ENCODE data around the gene SNX33.

The SNX33 gene

DNA sequence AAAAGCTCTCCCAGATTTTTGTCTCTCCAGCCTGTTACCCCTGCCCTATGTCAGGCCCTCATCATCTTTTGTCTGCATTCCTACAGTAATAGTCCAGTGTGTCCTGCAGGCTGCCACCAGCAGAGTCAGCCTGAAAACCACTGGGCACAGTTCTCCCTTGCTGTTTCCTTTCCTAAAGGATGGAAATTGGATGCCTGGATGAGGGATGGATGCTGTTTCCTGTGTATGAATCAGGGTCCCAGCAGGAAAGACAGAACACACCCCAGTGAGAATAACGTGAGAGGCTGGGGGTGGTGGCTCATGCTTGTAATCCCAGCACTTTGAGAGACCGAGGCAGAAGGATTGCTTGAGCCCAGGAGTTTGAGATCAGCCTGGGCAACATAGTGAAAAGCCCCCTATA, 3.3 kb upstream of the SNX33 start:
- DNase-seq = no peak

DNA sequence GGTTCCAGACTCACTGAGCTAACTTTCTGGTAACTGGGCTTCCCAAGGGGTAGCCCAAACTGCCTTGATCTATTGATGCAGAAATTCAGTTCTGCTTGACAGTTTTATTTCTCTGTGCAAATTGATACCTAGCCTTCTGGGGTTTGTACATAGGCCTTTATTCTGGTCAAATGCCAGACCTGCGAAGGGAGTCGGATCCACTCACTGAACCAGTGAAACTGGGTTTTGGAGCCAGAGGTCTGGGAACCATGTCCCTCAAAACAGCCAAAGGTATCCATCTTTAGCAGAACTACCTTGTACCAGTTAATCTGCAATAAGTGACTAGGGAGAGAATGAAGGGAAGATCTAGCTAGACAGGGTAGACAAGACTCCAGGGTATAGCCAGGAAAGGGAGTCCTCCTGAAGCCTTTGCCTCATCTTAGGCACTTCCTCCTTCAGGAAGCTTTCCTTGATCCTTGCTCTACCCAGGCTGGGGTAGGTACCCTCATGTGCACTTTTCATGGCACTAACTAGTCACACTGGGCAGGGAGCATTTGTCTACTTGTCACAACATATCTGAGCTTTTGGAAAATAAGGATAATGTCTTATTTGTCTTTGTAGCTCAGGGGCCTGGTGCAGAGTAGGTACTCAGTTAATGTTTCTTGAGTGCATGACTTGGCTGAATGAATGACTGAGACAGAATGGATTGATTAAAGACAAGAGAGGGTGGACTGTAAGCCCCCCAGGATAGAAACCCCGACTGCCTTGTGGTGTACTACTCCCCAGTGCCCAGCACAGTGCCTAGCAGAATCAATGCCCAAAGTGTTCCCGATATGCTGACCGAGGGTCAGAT, 1.4 kb upstream of the SNX33 start:
- no peak for DNase-seq

DNA sequence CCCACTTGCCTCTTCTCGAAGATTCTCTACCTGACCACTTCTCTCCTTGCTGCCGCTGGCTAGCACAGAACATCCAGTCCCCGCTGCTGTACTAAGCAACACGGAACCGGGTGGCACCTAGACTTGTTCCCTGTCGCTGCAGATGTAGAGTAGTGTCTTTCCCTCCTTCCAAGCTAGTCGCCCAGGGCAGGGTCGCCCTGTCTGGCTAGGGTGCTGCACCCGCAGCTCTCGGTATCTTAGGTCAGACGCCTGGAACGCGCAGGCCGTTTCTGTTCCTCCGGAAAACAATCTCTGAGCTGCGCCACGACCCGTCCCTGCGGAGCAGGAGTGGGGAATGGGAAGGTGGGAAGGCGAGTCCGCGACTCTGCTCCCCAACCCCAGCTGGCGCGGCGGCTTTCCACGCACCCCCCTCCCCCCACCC, 758 bp upstream of the SNX33 start:
- no peak for DNase-seq

DNA sequence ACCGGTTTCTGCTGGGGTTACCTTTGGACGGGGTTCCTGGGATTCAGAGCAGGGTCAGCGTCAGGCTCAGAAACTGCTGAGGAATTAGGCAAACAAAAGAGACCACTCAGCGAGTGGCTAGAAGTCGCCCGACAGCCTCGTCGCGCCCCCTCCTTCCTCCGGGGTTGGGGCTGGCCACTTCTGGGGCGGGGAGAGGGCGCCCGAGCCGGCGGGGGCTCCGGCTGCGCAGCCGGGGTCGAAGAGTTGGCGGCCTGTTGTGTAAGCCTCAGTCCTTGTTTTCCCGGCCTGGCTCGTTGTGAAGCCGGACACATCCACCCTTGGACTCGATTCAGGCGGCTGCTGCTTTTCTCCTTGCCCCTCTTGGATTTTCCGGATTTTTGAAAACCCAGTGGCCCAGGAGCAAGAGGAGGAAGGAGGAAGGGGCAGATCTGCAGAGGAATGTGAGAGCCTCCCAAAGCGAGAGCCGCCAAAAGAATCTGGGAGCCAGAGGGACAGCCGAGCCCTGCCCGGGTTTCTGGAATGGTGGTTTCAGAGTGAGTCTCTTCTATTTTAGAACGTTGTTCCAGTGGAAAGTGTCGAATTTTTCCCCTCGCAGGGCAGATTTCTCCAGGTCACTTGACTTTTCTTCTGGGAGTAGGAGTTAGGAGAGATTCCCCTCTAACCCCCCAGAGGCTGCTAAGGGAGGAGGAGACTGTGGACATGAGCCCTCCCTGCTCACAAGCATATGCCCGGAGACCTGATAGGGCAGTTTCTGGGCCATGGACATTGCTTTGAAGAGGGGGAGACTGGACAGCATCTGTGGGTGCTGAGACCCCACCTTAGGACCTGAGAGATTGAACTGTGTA, 666 bp downstream of the SNX33 start:
- DNase-seq = peak; percentile 75

DNA sequence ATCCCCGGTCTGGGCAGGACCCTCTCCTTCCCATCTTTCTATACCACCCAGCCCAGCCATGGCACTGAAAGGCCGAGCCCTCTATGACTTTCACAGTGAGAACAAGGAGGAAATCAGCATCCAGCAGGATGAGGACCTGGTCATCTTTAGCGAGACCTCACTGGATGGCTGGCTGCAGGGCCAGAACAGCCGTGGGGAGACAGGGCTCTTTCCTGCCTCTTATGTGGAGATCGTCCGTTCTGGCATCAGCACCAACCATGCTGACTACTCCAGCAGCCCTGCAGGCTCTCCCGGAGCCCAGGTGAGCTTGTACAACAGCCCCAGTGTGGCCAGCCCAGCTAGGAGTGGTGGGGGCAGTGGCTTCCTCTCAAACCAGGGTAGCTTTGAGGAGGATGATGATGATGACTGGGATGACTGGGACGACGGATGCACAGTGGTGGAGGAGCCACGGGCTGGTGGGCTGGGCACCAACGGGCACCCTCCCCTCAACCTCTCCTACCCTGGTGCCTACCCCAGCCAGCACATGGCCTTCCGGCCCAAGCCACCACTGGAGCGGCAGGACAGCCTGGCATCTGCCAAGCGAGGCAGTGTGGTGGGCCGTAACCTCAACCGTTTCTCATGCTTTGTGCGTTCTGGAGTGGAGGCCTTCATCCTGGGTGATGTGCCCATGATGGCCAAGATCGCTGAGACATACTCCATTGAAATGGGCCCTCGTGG, 1.5 kb downstream of the SNX33 start:
- no peak for DNase-seq

DNA sequence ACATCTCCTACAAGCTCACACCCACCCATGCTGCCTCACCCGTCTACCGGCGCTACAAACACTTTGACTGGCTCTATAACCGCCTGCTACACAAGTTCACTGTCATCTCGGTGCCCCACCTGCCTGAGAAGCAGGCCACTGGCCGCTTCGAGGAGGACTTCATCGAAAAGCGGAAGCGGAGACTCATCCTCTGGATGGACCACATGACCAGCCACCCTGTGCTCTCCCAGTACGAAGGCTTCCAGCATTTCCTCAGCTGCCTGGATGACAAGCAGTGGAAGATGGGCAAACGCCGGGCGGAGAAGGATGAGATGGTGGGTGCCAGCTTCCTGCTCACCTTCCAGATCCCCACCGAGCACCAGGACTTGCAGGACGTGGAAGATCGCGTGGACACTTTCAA, 2.1 kb downstream of the SNX33 start:
- DNase-seq = no peak

DNA sequence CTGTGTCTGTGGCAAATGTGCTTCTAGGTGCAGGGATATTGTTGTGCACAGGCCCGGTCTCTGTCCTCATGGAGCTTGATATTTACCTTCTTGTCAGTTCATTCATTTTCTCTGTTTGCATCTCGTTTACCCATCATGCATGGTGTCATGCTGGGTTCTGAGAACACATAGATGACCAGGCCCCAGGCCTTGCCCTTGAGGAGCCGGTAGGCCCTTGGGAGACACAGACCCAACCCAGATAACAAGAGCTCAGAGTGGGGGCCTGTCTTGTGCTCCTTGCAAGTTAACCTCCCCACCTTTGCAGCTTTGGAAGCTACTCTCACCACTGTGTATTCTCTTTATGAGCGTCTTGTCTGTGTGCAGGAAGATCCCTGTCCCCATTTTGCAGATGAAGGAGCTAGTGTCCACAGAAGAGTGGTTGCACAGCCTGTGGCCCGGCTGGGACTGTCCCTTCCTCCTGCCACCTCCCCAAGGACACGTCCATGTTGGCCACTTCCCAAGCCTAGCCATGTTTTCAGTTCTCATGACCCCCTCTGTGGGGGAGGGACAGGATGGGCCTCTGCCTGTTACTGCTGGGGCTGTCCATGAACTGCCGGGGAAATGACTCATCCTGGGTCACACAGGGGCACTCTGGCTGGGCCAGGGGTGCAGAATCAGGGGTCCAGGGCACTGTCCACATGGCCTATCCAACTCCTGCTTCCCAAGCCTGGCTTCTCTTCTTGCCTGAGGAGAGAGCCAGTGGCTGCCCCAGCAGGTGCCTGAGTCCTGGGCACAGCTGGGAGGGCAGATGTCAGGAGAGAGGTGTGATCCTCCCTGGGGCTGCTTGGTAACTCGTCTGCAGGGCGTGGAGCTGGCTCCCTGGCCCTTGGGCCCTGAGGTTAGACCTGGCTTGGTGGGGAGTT, 3.4 kb downstream of the SNX33 start:
- no peak for DNase-seq

DNA sequence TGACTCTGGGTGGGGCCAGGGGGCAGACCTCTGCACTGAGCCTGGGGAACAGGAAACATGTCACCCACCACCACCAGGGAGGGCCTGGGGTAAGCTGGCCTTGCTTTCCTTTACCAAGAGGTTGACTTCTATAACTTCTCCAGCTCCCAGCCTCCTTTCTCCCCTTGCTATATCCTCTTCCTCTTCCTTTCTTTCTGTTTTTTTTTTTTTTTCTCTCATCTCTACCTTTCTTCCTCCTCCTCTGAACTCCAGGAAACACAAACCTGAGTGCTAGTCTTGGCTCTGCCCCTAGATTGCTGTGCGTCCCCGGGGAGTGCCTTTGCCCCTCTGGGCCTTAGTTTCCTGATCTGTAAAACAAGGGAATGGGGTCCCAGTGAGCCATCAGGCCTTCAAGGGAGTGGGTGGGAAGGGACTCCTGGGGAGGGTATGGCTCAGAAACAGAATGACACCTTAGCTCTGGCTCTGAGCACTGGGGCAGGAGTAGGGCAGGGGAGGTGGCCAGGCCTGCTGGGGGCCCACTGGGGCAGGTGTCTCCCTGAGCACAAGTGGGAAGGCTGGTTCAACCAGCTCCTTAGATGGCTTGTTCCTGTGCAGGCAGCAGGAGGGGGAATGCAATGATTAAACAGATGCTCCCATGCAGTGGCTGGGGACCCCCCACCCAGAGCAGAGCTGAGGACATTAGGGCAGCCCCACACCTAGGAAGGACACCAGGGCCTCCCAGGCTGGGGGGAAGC, 4.3 kb downstream of the SNX33 start:
- DNase-seq = no peak

DNA sequence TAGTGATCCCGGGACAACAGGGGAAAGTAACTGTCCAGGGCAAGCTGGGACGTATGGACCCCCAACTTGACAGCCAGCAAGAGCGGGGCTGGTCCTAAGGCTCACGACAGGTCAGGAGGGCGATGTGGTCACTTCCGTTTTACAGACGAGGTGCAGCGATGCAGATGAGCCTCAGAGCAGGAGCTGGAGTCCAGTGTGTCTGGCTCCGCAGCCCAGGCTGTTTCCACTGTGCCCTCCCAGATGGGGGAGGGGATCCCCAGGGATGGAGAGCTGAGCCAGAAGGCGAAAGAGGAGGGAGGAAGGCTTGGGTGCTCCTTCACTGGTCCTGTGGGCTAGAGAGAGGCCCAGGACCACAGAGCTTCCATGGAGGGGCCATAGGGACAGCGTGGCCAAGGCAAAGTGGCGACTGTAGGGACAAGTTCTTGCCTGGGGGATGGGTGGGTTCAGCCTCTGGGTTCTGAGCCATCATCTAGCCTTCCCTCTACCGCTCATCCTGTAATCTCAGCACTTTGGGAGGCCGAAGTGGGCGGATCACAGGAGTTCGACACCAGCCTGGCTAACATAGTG, 5.7 kb downstream of the SNX33 start:
- no peak for DNase-seq

DNA sequence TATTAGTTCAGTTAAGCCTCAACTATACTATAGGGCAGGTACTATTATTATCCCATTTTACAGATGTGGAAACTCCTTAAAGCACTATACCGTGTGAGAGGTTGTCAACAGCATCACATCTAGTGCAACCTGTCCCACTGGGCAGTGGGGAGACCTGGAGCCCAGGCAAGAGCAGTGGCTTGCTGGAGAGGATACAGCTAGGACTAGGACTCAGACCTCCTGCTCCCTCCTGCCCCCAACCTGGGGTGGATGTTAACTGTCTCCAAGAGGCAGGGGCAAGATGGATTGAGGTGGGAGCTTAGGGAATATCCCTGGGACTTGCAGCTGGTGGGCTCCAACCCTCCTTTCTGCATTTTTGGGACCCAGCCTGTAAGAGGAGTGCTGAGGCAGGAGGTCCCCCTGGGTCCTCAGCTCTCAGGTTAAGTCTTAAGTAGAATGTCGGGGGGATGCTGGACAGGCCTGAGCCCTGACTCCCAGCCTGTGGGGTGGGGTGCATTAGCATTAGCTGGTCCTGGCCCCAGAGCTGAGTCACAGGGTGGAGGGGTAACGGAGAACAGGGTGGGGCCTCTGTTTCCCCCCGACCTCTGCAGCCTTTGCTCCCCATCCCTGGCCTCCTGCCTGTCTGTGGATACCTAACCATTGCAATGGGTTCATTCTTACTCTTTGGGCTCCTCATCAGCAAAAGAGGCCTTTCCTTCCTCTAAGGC, 6.6 kb downstream of the SNX33 start:
- DNase-seq = no peak

DNA sequence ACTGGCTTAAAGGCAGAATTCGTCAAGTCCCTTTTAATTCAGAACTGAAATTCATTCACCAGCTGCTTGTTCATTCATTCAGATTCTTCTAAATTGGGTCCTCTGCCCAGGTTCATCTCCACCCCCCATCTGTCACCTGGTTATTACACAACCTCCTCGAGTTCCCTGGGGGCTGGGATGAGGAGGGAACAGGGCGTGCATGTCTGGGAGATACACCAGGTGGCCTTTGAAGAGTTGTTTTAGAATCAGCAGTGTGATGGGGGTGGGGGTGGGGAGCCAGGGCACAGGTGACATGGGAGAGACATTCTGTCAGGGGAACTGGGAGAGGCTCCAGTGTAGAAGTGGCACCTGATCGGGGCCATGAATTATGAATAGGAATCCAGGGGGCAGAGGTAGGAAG, 8.2 kb downstream of the SNX33 start:
- DNase-seq = no peak

DNA sequence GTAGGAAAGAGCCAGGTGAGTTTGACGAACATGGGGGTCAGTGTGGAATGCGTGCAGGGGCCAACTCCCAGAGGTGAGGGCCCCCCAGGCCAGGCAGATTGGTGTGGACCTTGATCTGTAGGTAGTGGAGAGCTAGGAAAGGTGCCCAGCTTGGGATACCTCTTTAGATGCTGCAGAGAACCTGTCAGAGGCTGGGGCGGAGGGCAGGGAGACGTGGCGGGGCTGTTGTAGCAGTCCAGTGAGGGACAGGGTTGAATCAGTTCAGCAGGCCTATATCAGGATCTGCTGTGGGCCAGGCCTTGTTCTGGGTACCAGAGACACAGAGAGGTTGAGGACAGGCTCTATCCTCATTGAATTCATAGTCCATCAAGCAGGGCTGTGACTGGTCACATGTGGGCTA, 8.6 kb downstream of the SNX33 start:
- DNase-seq = no peak

DNA sequence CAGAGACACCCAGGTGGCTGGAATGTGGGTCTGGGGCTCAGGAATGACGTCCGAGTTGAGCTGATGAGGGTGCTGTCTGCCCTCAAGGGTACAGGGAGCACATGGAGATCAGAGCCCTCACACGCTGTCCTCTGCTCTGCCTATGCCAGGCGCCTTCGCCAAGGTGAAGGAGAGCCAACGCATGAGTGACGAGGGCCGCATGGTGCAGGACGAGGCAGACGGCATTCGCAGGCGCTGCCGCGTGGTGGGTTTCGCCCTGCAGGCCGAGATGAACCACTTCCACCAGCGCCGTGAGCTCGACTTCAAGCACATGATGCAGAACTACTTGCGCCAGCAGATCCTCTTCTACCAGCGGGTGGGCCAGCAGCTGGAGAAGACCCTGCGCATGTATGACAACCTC, 9.1 kb downstream of the SNX33 start:
- no peak for DNase-seq

DNA sequence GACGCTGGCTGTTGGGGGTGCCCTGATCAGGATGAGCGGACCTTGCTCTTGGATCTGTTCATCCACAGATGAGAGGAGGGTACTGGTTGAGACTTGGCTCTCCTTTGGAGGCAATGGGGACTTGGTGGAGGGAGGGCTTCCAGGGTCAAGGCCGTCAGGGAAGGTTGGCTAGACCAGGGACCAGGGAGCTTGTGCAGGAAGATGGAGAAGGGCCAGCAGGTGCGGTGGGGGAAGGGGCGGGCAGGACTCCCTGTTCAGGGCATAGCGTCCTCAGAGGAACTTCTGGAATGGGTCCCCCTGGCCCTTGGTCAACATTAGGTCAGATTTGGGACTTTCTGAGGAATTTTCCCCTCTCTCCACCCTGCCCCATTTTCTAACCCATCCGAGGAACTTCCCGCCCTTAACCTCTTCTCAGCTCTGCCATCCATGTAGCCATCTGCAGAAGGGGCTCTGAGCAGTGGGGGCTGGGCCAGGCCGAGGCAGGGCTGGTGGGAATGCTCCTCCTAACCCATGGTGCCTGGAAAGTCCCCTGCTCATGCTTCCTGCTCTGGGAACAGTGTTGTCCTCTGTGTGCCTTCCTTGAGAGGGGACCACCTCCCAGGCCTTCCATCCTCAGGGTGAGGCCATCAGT, 11.5 kb downstream of the SNX33 start:
- DNase-seq = no peak

DNA sequence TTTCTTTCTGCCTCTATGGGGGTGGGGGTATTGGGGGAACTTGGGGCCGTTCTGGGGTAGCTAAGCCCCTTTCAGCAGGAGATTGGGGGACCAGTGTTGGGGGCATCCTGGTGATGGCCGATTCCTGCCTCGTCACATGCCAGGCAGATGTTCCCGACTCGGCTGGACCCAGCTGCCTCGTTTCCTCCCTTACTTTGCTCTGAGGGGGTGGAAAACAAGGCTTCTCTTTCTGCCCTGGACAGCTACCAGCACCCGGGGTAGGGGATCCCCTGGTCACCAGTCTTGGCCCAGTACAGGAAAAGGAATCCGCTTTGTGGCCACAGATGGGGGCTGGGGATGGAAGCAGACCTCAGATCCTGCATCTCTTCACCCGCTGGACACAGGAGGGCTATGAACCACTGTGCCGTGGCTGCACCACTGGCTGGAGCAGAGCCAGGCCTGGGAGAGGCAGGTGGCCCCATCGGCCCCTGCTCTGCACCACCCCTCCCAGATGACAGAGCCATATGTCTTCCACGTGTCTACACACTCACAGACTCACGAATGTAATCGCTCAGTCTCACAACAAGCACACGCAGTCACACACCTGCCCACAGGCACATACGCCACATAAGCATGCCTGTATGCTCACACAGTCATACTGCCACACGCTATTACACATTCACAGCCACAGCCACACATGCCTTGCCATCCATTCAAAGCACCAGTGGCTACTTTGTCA, 12.4 kb downstream of the SNX33 start:
- DNase-seq = no peak

DNA sequence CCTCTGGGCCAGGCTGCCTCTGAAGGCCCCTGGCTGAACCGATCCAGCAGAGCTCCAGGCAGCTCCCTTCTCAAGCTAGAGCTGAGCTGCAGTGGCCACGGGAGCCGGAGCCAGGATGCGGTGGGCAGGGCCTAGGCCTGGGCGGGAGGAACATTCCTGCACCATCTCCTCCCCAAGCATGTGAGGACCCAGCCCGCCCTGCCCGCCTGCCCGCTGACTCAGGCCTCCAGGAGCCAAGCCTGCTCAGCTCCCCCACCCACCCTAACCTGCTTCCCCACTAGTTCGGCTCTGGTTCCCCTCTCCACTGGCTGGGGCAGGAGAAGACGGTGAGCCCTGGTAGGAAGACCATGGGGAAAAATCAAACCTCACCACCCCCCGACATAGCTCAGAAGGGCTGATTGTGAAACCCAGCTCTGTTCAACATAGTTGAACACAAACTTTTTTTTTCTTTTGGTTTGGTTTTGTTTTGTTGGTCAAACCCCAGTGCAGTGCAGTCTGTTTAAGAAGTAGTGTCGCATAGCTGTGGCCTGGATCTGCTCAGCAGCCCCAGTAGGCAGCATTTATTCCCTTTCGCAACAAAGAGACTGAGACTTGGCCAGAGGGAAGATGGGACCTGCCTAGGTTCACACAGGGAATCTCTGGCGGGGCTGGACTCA, 13.5 kb downstream of the SNX33 start:
- DNase-seq = peak; percentile 96

DNA sequence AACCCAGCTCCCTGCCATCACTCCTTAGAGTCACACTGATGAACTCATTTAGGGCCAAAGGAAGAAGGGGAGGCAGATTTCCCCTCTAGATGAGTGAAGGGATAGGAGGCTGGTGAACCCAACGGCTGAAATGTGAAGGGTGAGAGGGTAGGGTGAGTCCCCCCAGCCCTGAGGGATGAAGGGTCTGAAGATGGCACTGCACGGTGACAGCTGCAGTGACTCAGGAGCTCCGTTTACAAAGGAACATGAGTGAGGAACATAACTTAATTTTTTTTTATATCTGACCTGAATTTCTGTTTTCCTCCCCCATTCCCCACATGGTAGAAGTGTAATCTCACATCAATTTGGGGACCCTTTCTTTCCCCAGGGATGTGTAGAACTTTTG, 14.0 kb downstream of the SNX33 start:
- no peak for DNase-seq

DNA sequence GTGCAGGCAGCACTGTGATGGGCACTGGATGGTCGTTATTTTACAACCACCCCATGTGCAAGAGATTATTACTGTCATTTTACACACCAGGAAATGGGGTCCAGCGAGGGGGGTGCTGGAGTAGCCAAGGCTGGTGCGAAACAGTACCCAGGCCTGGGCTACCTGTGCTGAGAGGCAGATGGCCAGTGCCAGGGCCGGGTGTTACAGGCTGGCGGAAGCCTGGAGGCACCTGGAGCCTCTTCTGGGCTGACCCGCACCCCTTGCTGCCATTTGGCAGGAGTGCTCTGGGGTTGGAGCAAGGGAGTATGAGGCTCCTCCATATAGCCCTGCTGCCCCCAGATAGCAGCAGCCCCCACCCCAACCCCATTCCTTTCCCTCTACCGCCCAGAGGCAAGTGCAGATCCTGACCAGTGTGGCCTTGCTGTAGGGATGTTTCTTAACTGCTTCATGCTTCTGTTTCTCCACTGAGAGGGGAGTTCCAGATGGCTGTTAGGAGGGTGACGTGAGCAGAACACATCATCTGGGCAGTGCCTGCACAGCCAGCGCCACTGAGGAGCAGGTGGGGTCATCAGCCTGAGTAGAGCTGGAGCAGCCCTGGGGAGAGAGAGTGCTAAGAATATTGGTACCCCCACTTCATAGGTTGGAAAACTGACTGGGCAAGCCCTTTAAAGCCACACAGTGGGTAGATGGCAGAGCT, 15.3 kb downstream of the SNX33 start:
- no peak for DNase-seq

Measured in islet precursor cell (in vitro differentiated cells).